IPS-20b (cell line): Measurements from ENCODE around the gene CXADR.
"Not testable (repeated sequence)": the region's sequence is repeated elsewhere in the genome, so short reads cannot be mapped to it uniquely, and the experiment has no call there.

Experiments used
- H3K27ac ChIP-seq: one replicate; pipeline ENCODE4 v1.5.1; 2013; ENCODE audit warnings: low read length
- H3K27me3 ChIP-seq: 2 replicates; pipeline ENCODE4 v1.6.1; 2013; ENCODE audit warnings: mild to moderate bottlenecking, low read length, inconsistent platforms; ENCODE audit not compliant: insufficient read depth
- H3K36me3 ChIP-seq: 2 replicates; pipeline ENCODE4 v1.6.1; 2013; ENCODE audit warnings: low read depth, mild to moderate bottlenecking, inconsistent platforms, low read length, moderate library complexity; ENCODE audit not compliant: insufficient read depth
- H3K4me1 ChIP-seq: 2 replicates; pipeline ENCODE4 v1.6.1; 2013; ENCODE audit warnings: mild to moderate bottlenecking, control low read depth, inconsistent platforms, low read length, moderate library complexity; ENCODE audit not compliant: insufficient read depth
- H3K4me3 ChIP-seq: 2 replicates; pipeline ENCODE4 v1.5.1; 2013; ENCODE audit warnings: mild to moderate bottlenecking, low read length, inconsistent platforms
- H3K9ac ChIP-seq: 2 replicates; pipeline ENCODE4 v1.6.1; 2013; ENCODE audit warnings: low read depth, mild to moderate bottlenecking, inconsistent platforms, low read length, moderate library complexity
- H3K9me3 ChIP-seq: 2 replicates; pipeline ENCODE4 v1.6.1; 2013; ENCODE audit warnings: mild to moderate bottlenecking, low read depth, low read length, inconsistent platforms; ENCODE audit not compliant: insufficient read depth

CXADR gene

GRCh38 chr21:17506951-17507350, 5.9 kb upstream of the CXADR start:
- H3K9me3 ChIP-seq, result 0 out of 2 replicates have a peak, but pooled peaks cover 3% of the 10 kb centered on the region
- no peak overlapping the region for H3K4me3 ChIP-seq
- peaks cover 3% of the 10 kb centered on the region; the same call in 1 of the 2 replicates for H3K4me1 ChIP-seq
- no peak overlapping the region for H3K9ac ChIP-seq
- H3K27ac ChIP-seq, result no peak overlapping the region
- H3K36me3 ChIP-seq, result no peaks in the 10 kb centered on the region
- no peaks in the 10 kb centered on the region for H3K27me3 ChIP-seq

- Histone ChIP-seq H3K9me3 (0 out of 2 replicates have a peak, but pooled peaks cover 3% of the 10 kb centered on the region), H3K36me3 (no peaks in the 10 kb centered on the region), H3K27ac (no peak overlapping the region), H3K4me1 (peaks cover 6% of the 10 kb centered on the region; the same call in 1 of the 2 replicates), H3K9ac (no peak overlapping the region), H3K4me3 (no peak overlapping the region), H3K27me3 (no peaks in the 10 kb centered on the region)
Observed at GRCh38 chr21:17507591-17507990, 5.3 kb upstream of the CXADR start.

- Histone ChIP-seq H3K9ac (peak overlapping the region; percentile 98), H3K4me3 (peak overlapping the region; percentile 99)
Observed at GRCh38 chr21:17513214-17514123, 626 bp downstream of the CXADR start.

GRCh38 chr21:17514124-17514845, 1.4 kb downstream of the CXADR start:
- H3K27me3 ChIP-seq, result no peaks in the 10 kb centered on the region
- peak overlapping the region; percentile 98 for H3K9ac ChIP-seq
- H3K4me3 ChIP-seq, result peak overlapping the region; percentile 99

More at GRCh38 chr21:17513214-17514123, 626 bp downstream of the CXADR start:
- Histone ChIP-seq H3K4me1 (peaks cover 15% of the 10 kb centered on the region; the same call in 1 of the 2 replicates), H3K27ac (peak overlapping the region; percentile 97), H3K27me3 (no peaks in the 10 kb centered on the region), H3K36me3 (peaks cover 24% of the 10 kb centered on the region; the same call in 1 of the 2 replicates), H3K9me3 (no peaks in the 10 kb centered on the region)

GRCh38 chr21:17517008-17517407, 4.2 kb downstream of the CXADR start:
- H3K9me3 ChIP-seq, result not testable (repeated sequence)
- peaks cover 38% of the 10 kb centered on the region; the same call in 1 of the 2 replicates for H3K36me3 ChIP-seq
- H3K4me1 ChIP-seq, result peaks cover 20% of the 10 kb centered on the region

More at GRCh38 chr21:17514124-17514845, 1.4 kb downstream of the CXADR start:
- peaks cover 15% of the 10 kb centered on the region; the same call in 1 of the 2 replicates for H3K4me1 ChIP-seq
- no peaks in the 10 kb centered on the region for H3K9me3 ChIP-seq
- H3K27ac ChIP-seq, result peak overlapping the region; percentile 97
- H3K36me3 ChIP-seq, result peaks cover 32% of the 10 kb centered on the region; the same call in 1 of the 2 replicates

GRCh38 chr21:17519208-17519738, 6.4 kb downstream of the CXADR start:
- H3K27ac ChIP-seq, result no peak overlapping the region
- H3K4me1 ChIP-seq, result peaks cover 23% of the 10 kb centered on the region
- H3K27me3 ChIP-seq, result no peaks in the 10 kb centered on the region
- H3K36me3 ChIP-seq, result peaks cover 34% of the 10 kb centered on the region; the same call in 1 of the 2 replicates
- no peaks in the 10 kb centered on the region for H3K9me3 ChIP-seq
- no peak overlapping the region for H3K4me3 ChIP-seq
- H3K9ac ChIP-seq, result no peak overlapping the region

More at GRCh38 chr21:17517008-17517407, 4.2 kb downstream of the CXADR start:
- H3K27me3 ChIP-seq, H3K27ac ChIP-seq, H3K9ac ChIP-seq, H3K4me3 ChIP-seq: not testable (repeated sequence)

- Histone ChIP-seq H3K27me3 (no peaks in the 10 kb centered on the region), H3K4me1 (peaks cover 24% of the 10 kb centered on the region), H3K9me3 (no peaks in the 10 kb centered on the region), H3K27ac (no peak overlapping the region), H3K9ac (peak overlapping the region; percentile 0; the same call in 1 of the 2 replicates), H3K36me3 (peaks cover 34% of the 10 kb centered on the region; the same call in 1 of the 2 replicates), H3K4me3 (no peak overlapping the region)
Observed at GRCh38 chr21:17519965-17520609, 7.2 kb downstream of the CXADR start.

GRCh38 chr21:17523007-17523451, 10.2 kb downstream of the CXADR start:
- Histone ChIP-seq H3K36me3 (peaks cover 18% of the 10 kb centered on the region; the same call in 1 of the 2 replicates), H3K9me3 (no peaks in the 10 kb centered on the region), H3K27ac (no peak overlapping the region), H3K9ac (no peak overlapping the region), H3K27me3 (no peaks in the 10 kb centered on the region), H3K4me1 (peaks cover 41% of the 10 kb centered on the region), H3K4me3 (no peak overlapping the region)

GRCh38 chr21:17523979-17524494, 11.2 kb downstream of the CXADR start:
- H3K27ac ChIP-seq, H3K4me3 ChIP-seq, H3K9me3 ChIP-seq, H3K27me3 ChIP-seq, H3K9ac ChIP-seq, H3K36me3 ChIP-seq: not testable (repeated sequence)
- peaks cover 41% of the 10 kb centered on the region for H3K4me1 ChIP-seq

GRCh38 chr21:17524635-17525034, 11.8 kb downstream of the CXADR start:
- no peaks in the 10 kb centered on the region for H3K27me3 ChIP-seq
- H3K36me3 ChIP-seq, result 0 out of 2 replicates have a peak, but pooled peaks cover 3% of the 10 kb centered on the region
- H3K9ac ChIP-seq, result no peak overlapping the region
- peaks cover 41% of the 10 kb centered on the region for H3K4me1 ChIP-seq
- no peak overlapping the region for H3K27ac ChIP-seq
- no peak overlapping the region for H3K4me3 ChIP-seq
- H3K9me3 ChIP-seq, result no peaks in the 10 kb centered on the region
